HG02885 (cell line): ENCODE data around the gene KCTD14.

Experiments
- ATAC-seq: cut with Tn5 transposase; IDR thresholded peaks from one replicate; pipeline ENCODE4 v1.9.1; 2021; ENCODE audit warnings: mild to moderate bottlenecking; ENCODE audit not compliant: unreplicated experiment, poor library complexity

The KCTD14 gene

GRCh38 chr11:77967753-77968152 is 55.3 kb downstream of the KCTD14 start:
- ATAC-seq: no peak

DNA sequence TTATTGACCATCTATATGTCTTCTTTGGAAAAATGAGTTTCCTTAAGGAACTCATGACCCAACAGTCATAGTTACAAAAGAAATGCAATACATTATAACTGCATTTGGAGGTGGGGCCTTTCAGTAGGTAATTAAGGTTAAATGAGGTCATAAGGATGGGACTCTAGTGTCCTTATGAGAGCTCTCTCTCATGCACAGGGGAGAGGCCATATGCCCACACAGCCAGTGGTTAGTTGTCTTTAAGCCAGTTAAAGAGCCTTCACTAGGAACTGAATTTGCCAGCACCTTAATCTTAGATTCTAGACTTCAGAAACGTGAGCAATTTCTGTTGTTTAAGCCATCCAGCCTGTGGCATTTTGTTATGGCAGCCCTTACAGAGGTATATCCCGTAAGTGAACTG is 56.0 kb downstream of the KCTD14 start:
- ATAC-seq: no peak

DNA sequence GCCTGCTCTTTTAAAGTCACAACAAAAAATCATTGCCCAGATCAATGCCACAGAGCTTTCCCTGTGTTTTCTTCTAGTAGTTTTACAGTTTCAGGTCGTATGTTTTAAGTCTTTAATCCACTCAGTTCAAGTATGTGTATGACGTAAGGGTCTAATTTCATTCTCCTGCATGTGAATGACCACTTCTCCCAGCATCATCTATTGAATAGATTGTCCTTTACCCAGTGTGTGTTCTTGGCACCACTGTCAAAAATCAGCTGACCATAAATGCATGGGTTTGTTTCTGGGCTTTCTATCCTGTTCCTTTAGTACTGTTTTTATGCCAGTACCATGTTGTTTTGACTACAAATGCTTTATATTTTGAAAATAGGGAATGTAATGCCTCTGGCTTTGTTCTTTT is 56.7 kb downstream of the KCTD14 start:
- no peak for ATAC-seq
